Liver (tissue), 9 donors: ENCODE results near the gene PLA2G2F. TPM values are rescaled to one million over a fixed set of nuclear protein-coding genes. Genes with fewer than 3 reads are reported as not detected.

Source experiments
- DNase-seq: peaks from one replicate; pipeline ENCODE4 v3.0.0-alpha.2; 2017; ENCODE audit warnings: low spot score
- H3K27ac ChIP-seq, 2 donors: one replicate each; pipeline ENCODE4 v1.7.0; 2013; ENCODE audit warnings: inconsistent platforms in 2 of 2, low read length in 2 of 2, control low read depth in 1 of 2, low read depth in 1 of 2, mild to moderate bottlenecking in 1 of 2
- H3K27me3 ChIP-seq, 4 donors: one replicate each; pipeline versions ENCODE4 v1.6.1 to v1.7.0; 2013; ENCODE audit warnings: low read length in 3 of 4, inconsistent platforms in 1 of 4, mild to moderate bottlenecking in 1 of 4, moderate library complexity in 1 of 4; ENCODE audit not compliant: control insufficient read depth in 4 of 4, insufficient read depth in 4 of 4
- H3K36me3 ChIP-seq, 4 donors: one replicate each; pipeline versions ENCODE4 v1.6.1 to v1.7.0; 2013; ENCODE audit warnings: low read length in 3 of 4, mild to moderate bottlenecking in 3 of 4, low read depth in 1 of 4, moderate library complexity in 1 of 4; ENCODE audit not compliant: control insufficient read depth in 4 of 4, insufficient read depth in 3 of 4
- H3K4me1 ChIP-seq, 4 donors: one replicate each; pipeline versions ENCODE4 v1.6.1 to v1.7.0; 2013; ENCODE audit warnings: low read length in 3 of 4, mild to moderate bottlenecking in 3 of 4, moderate library complexity in 1 of 4; ENCODE audit not compliant: control insufficient read depth in 4 of 4, insufficient read depth in 4 of 4
- H3K4me3 ChIP-seq, 3 donors: one replicate each; pipeline versions ENCODE4 v1.6.1 to v1.7.0; 2013; ENCODE audit warnings: low read length in 3 of 3, control low read depth in 1 of 3, low read depth in 1 of 3, mild to moderate bottlenecking in 1 of 3
- H3K9ac ChIP-seq, 2 donors: one replicate each; pipeline ENCODE4 v1.7.0; 2013; ENCODE audit warnings: low read length in 2 of 2, mild to moderate bottlenecking in 2 of 2, moderate library complexity in 2 of 2, control low read depth in 1 of 2, low read depth in 1 of 2
- H3K9me3 ChIP-seq, 4 donors: one replicate each; pipeline versions ENCODE4 v1.6.1 to v1.7.0; 2013; ENCODE audit warnings: low read length in 3 of 4; ENCODE audit not compliant: control insufficient read depth in 4 of 4
- ATF3 ChIP-seq: IDR thresholded peaks from 2 replicates; pipeline ENCODE4 v1.6.1; 2016; ENCODE audit warnings: antibody characterized with exemption
- CTCF ChIP-seq: fragments of 150-350 bp; IDR thresholded peaks from 2 replicates; pipeline ENCODE4 v1.5.1; 2017; ENCODE audit warnings: improper control_type of control experiment, low read depth, low read length; ENCODE audit not compliant: missing input control
- EGR1 ChIP-seq, 2 donors: IDR thresholded peaks; 2 replicates each; pipeline ENCODE4 v1.6.1; 2016 to 2018; ENCODE audit warnings: antibody characterized with exemption in 2 of 2, low read depth in 2 of 2
- FOXA1 ChIP-seq: IDR thresholded peaks from 2 replicates; pipeline ENCODE4 v1.6.1; 2016; ENCODE audit warnings: antibody characterized with exemption
- FOXA2 ChIP-seq: IDR thresholded peaks from 2 replicates; pipeline ENCODE4 v1.6.1; 2016; ENCODE audit warnings: antibody characterized with exemption
- GABPA ChIP-seq, 2 donors: IDR thresholded peaks in 1 of 2; conservative IDR thresholded peaks in 1 of 2; 2 replicates each; pipeline ENCODE4 v1.6.1; 2016; ENCODE audit warnings: antibody characterized with exemption in 2 of 2, mild to moderate bottlenecking in 1 of 2, moderate library complexity in 1 of 2
- HNF4A ChIP-seq, 2 donors: conservative IDR thresholded peaks; 2 replicates each; pipeline ENCODE4 v1.6.1; 2016; ENCODE audit warnings: antibody characterized with exemption in 2 of 2, mild to moderate bottlenecking in 2 of 2
- HNF4G ChIP-seq: IDR thresholded peaks from 2 replicates; pipeline ENCODE4 v1.6.1; 2016; ENCODE audit warnings: antibody characterized with exemption
- JUND ChIP-seq, 2 donors: IDR thresholded peaks; 2 replicates each; pipeline ENCODE4 v1.6.1; 2016; ENCODE audit warnings: antibody characterized with exemption in 2 of 2
- RXRA ChIP-seq, 2 donors: IDR thresholded peaks; 2 replicates each; pipeline ENCODE4 v1.6.1; 2017 to 2018; ENCODE audit warnings: antibody characterized with exemption in 2 of 2, mild to moderate bottlenecking in 1 of 2
- SP1 ChIP-seq: IDR thresholded peaks from 2 replicates; pipeline ENCODE4 v1.6.1; 2018; ENCODE audit warnings: antibody characterized with exemption, mild to moderate bottlenecking
- TAF1 ChIP-seq: conservative IDR thresholded peaks from 2 replicates; pipeline ENCODE4 v1.6.1; 2016; ENCODE audit warnings: antibody characterized with exemption, mild to moderate bottlenecking
- WGBS: extraction: QIAGEN DNeasy Blood & Tissue Kit; methylation state at CpG from one replicate; pipeline ENCODE4 v1.1.7; 2013; 5-methylcytosine and 5-hydroxymethylcytosine counted together
- polyA plus RNA-seq, 2 donors: library from polyadenylated mRNA; stranded (reverse) in 1 of 2; unstranded in 1 of 2; fragments of 200-250 nt in 1 of 2; fragments of >200 nt in 1 of 2; fragmentation: Nextera tagmentation in 1 of 2; extraction: Ambion mirVana in 1 of 2; gene quantifications; one replicate each; pipeline versions ENCODE4 v1.2.1 to v1.2.3, GENCODE V29; 2013 to 2015
- total RNA-seq, 2 donors: library from RNA; depleted of rRNA; stranded (reverse); fragments of >200 nt; gene quantifications; one replicate each; pipeline ENCODE4 v1.2.3, GENCODE V29; 2014
- TF ChIP-seq, protein P1 (sequence below): IDR thresholded peaks from 2 replicates; pipeline ENCODE4 v1.6.1; 2016; ENCODE audit warnings: antibody characterized with exemption, mild to moderate bottlenecking
- TF ChIP-seq, protein P2 (sequence below): IDR thresholded peaks from 2 replicates; pipeline ENCODE4 v1.6.1; 2016; ENCODE audit warnings: antibody characterized with exemption
- TF ChIP-seq, protein P3 (sequence below): IDR thresholded peaks from 2 replicates; pipeline ENCODE4 v1.6.1; 2016; ENCODE audit warnings: antibody characterized with exemption
- donor health status: healthy.
- donor health status: healthy.
- donor health status: healthy.
- donor health status: healthy.
- donor health status: healthy.

PLA2G2F gene
- total and polyA plus RNA-seq, 4 donors = under 0.01 TPM; not detected in 3

DNA sequence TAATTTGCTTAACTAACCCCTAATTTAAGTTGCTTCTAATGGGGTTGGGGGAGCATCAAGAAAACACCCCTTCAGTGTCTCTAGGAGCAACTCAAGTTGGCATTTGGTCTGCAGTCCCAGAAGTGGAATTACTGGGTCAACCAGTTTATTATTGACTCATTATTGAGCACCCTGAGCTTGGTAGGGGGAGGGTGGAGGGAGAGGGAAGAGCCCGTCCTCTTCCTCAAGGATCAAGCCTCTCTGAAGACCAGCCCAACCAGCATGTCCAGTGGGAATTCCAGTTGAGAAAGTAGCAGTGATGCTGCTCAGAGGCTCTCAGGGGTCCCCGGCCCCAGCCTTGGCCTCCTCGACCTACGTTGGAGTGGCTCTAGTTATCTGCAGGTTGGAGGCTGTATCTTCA is 2.1 kb upstream of the PLA2G2F start:
- 94% methylated on average over 4 of the region's 4 CpGs for WGBS
- Histone ChIP-seq H3K4me1 (no peaks in the 10 kb centered on the region), H3K4me3 (no peak overlapping the region), H3K27me3 (no peaks in the 10 kb centered on the region), H3K9me3 (no peaks in the 10 kb centered on the region), H3K27ac (no peak overlapping the region), H3K36me3 (no peaks in the 10 kb centered on the region), H3K9ac (no peak overlapping the region)
- no peak for DNase-seq
- TF ChIP-seq FOXA2 (no peak), GABPA (IDR thresholded peaks at IDR 0.05 in 1 of 2, conservative IDR thresholded peaks at IDR 0.05 in 1 of 2) (no peak), RXRA (IDR thresholded peaks at IDR 0.05) (no peak), SP1 (no peak), JUND (IDR thresholded peaks at IDR 0.05) (no peak), FOXA1 (no peak)
- TF ChIP-seq, protein P1, sequence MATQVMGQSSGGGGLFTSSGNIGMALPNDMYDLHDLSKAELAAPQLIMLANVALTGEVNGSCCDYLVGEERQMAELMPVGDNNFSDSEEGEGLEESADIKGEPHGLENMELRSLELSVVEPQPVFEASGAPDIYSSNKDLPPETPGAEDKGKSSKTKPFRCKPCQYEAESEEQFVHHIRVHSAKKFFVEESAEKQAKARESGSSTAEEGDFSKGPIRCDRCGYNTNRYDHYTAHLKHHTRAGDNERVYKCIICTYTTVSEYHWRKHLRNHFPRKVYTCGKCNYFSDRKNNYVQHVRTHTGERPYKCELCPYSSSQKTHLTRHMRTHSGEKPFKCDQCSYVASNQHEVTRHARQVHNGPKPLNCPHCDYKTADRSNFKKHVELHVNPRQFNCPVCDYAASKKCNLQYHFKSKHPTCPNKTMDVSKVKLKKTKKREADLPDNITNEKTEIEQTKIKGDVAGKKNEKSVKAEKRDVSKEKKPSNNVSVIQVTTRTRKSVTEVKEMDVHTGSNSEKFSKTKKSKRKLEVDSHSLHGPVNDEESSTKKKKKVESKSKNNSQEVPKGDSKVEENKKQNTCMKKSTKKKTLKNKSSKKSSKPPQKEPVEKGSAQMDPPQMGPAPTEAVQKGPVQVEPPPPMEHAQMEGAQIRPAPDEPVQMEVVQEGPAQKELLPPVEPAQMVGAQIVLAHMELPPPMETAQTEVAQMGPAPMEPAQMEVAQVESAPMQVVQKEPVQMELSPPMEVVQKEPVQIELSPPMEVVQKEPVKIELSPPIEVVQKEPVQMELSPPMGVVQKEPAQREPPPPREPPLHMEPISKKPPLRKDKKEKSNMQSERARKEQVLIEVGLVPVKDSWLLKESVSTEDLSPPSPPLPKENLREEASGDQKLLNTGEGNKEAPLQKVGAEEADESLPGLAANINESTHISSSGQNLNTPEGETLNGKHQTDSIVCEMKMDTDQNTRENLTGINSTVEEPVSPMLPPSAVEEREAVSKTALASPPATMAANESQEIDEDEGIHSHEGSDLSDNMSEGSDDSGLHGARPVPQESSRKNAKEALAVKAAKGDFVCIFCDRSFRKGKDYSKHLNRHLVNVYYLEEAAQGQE = no peak

DNA sequence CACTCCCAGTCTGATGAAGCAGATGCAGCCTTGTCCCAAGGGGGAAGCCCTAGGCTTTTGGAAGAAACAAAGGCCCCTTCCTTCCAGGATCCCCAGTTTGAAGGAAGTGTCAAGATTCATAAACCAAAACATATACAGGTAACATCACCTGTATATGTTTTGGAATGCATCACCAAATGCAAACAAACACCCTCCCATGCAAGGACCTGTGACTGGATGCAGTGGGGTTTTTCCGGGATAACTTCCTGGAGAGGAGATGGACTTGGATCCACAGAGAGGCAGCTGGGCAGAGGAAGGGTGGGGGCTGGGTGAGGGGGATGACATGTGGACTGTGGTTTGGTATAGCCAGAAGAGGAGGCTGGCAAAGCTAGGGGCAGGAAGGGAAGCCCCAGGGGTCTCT is 1.5 kb upstream of the PLA2G2F start:
- H3K27ac ChIP-seq = no peak overlapping the region
- no peak overlapping the region for H3K9ac ChIP-seq
- no peaks in the 10 kb centered on the region for H3K27me3 ChIP-seq
- H3K9me3 ChIP-seq = no peaks in the 10 kb centered on the region
- WGBS = 92% methylated on average over 1 of the region's 1 CpG
- no peak for DNase-seq
- no peak for TF ChIP-seq ATF3
- no peak for TF ChIP-seq HNF4G
- TF ChIP-seq, protein P2, sequence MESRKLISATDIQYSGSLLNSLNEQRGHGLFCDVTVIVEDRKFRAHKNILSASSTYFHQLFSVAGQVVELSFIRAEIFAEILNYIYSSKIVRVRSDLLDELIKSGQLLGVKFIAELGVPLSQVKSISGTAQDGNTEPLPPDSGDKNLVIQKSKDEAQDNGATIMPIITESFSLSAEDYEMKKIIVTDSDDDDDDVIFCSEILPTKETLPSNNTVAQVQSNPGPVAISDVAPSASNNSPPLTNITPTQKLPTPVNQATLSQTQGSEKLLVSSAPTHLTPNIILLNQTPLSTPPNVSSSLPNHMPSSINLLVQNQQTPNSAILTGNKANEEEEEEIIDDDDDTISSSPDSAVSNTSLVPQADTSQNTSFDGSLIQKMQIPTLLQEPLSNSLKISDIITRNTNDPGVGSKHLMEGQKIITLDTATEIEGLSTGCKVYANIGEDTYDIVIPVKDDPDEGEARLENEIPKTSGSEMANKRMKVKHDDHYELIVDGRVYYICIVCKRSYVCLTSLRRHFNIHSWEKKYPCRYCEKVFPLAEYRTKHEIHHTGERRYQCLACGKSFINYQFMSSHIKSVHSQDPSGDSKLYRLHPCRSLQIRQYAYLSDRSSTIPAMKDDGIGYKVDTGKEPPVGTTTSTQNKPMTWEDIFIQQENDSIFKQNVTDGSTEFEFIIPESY = no peak
- TF ChIP-seq, protein P3, sequence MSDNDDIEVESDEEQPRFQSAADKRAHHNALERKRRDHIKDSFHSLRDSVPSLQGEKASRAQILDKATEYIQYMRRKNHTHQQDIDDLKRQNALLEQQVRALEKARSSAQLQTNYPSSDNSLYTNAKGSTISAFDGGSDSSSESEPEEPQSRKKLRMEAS = no peak
- no peak for TF ChIP-seq EGR1 (IDR thresholded peaks at IDR 0.05; ENCODE audit: low read depth in 2 of 2)
- TF ChIP-seq TAF1 = no peak
- TF ChIP-seq RXRA (IDR thresholded peaks at IDR 0.05) = no peak
- H3K4me3 ChIP-seq = no peak overlapping the region
- H3K4me1 ChIP-seq = no peaks in the 10 kb centered on the region
- no peaks in the 10 kb centered on the region for H3K36me3 ChIP-seq

DNA sequence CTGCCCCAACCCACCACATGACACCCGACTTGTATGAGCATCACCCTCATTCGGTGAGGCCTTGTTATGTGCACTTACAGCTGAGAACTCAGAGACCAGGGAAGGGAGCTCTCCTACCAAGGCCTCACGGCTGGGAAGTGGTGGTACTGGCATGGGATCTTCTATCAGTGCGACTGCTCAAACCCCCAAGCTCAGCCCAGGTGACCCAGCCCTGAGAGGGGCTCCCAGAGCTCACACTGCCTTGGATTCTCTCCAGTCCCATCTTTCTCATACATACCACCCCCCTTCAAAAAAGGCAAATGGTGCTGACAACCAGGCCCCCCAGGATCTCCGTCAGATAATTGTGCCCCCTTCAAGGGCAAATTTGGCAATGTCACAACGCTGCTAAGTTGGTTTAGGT is 777 bp upstream of the PLA2G2F start:
- H3K27me3 ChIP-seq = no peaks in the 10 kb centered on the region
- no peak overlapping the region for H3K27ac ChIP-seq
- no peaks in the 10 kb centered on the region for H3K36me3 ChIP-seq
- H3K4me1 ChIP-seq = no peaks in the 10 kb centered on the region
- 92% methylated on average over 6 of the region's 6 CpGs for WGBS
- no peak overlapping the region for H3K9ac ChIP-seq
- no peak overlapping the region for H3K4me3 ChIP-seq
- no peak for DNase-seq
- H3K9me3 ChIP-seq = no peaks in the 10 kb centered on the region
- TF ChIP-seq SP1 (no peak), HNF4A (conservative IDR thresholded peaks at IDR 0.05) (no peak), FOXA1 (no peak), CTCF (no peak)
- TF ChIP-seq, protein P2 = no peak
